ENCODE data around the gene CNTNAP2. TPM values are rescaled to one million over a fixed set of nuclear protein-coding genes. Genes with fewer than 3 reads are reported as not detected.

Gene CNTNAP2
- total and polyA plus RNA-seq, 2 of the 4 experiments (the other 2 are of a cell fraction), result not detected

GRCh38 chr7:148435715-148436114 lies 2319.1 kb downstream of the CNTNAP2 start:
- ChIA-PET POLR2A (ENCODE audit: unreplicated experiment) (no interaction called here), CTCF (no interaction called here)
- Histone ChIP-seq H4K8ac (ENCODE audit: low read depth in 2 of 2, low read length in 2 of 2) (no peak overlapping the region), H3K4me1 (ENCODE audit: control insufficient read depth, insufficient read depth, low read length) (no peaks in the 10 kb centered on the region), H3K4me2 (ENCODE audit: low read depth, low read length) (no peak overlapping the region), H3K9ac (ENCODE audit: low read depth, low read length) (no peak overlapping the region), H3K18ac (ENCODE audit: low read depth, low read length) (no peak overlapping the region), H4K20me1 (ENCODE audit: insufficient read depth, low read length) (no peaks in the 10 kb centered on the region), H3K14ac (replicated peaks; ENCODE audit: low read depth, low read length) (no peak overlapping the region), H2BK15ac (ENCODE audit: low read depth, low read length) (no peak overlapping the region), H2BK20ac (ENCODE audit: low read depth, low read length) (no peak overlapping the region), H3K36me3 (ENCODE audit: control insufficient read depth, insufficient read depth, low read length) (no peaks in the 10 kb centered on the region), H4K5ac (ENCODE audit: low read depth, low read length) (no peak overlapping the region), H3K9me1 (ENCODE audit: insufficient read depth, low read length) (no peaks in the 10 kb centered on the region), H3K56ac (ENCODE audit: extremely low read depth, insufficient read depth, low read length) (no peak overlapping the region), H3K9me3 (ENCODE audit: control insufficient read depth, insufficient read depth, low read length) (peaks cover 24% of the 10 kb centered on the region), H3K27me3 (ENCODE audit: control insufficient read depth, insufficient read depth, low read length) (no peaks in the 10 kb centered on the region), H3K4ac (ENCODE audit: low read depth, low read length) (no peak overlapping the region), H3K23ac (ENCODE audit: low read depth, low read length) (no peak overlapping the region), H3K27ac (ENCODE audit: insufficient read depth, low read length) (no peak overlapping the region), H2AFZ (replicated peaks; ENCODE audit: low read length, poor library complexity) (no peak overlapping the region), H3K4me3 (ENCODE audit: insufficient read depth, low read depth, low read length) (no peak overlapping the region), H2BK120ac (ENCODE audit: low read depth, low read length) (no peak overlapping the region), H2BK5ac (ENCODE audit: low read depth, low read length, poor library complexity, severe bottlenecking) (no peak overlapping the region), H2AK9ac (replicated peaks; ENCODE audit: low read depth, low read length, poor library complexity) (no peak overlapping the region), H2AK5ac (ENCODE audit: low read depth, low read length) (no peak overlapping the region), H3K79me1 (ENCODE audit: low read depth in 1 of 2, low read length in 2 of 2) (no peaks in the 10 kb centered on the region), H4K91ac (ENCODE audit: insufficient read depth, low read depth, low read length) (no peak overlapping the region)
- TF ChIP-seq FOS (IDR thresholded peaks at IDR 0.05; ENCODE audit: low read depth, low read length), result no peak
- intact Hi-C loops (cut with micrococcal nuclease) (no loop called here), dilution Hi-C loops (cut with HindIII; ENCODE audit: low sequenced_read_pairs, unreplicated experiment) (no loop called here), in situ Hi-C loops (cut with MboI; ENCODE audit: low sequenced_read_pairs) (no loop called here)
- BruUV-seq (replicated peaks), result no TSS peak
- WGBS, 2 experiments (ENCODE audit: extremely low coverage in 2 of 2, insufficient read length in 1 of 2), result 16% methylated on average over 2 of the region's 6 CpGs; no CpG with 5 or more reads in 1 of the 2 experiments
- ATAC-seq (ENCODE audit: low read depth), result no peak
- DNase-seq, result no peak
